ENCODE measurements around the gene KCNH8.

The KCNH8 gene

DNA sequence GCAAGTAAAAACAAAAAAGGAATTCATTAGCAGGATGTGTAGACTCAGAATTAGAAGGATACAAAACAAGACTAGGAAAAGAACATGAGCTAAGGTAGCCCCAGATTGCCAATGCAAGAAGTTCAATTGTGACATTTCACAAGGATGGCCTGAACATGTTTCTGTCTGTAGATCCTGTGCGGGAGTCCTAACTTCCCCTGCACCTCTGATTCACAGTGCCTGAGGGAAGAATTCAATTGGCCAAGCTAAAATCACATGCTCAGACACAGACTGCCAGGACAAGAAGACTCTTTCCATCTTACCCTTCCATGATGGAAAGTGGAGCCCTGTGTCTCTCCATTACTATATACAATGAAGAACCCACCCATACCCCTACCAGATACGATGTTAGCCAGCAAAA, 251.5 kb downstream of the KCNH8 start:
- CTCF ChIA-PET: no interaction called here

GRCh38 chr3:19420159-19420558, 271.8 kb downstream of the KCNH8 start:
- Mint-ChIP-seq H3K4me3 (no peak overlapping the region), H3K27ac (no peak overlapping the region), H3K36me3 (no peaks in the 10 kb centered on the region), H3K9me3 (no peaks in the 10 kb centered on the region), H3K27me3 (no peaks in the 10 kb centered on the region), H3K4me1 (no peaks in the 10 kb centered on the region)
- DNase-seq: no peak
- CTCF ChIA-PET: no interaction called here

More for the DNA sequence above, 251.5 kb downstream of the KCNH8 start:
- DNase-seq: no peak
- H3K9me3 Mint-ChIP-seq: no peaks in the 10 kb centered on the region
- H3K27ac Mint-ChIP-seq: no peak overlapping the region
- H3K36me3 Mint-ChIP-seq: no peaks in the 10 kb centered on the region
- H3K27me3 Mint-ChIP-seq: no peaks in the 10 kb centered on the region
- H3K4me1 Mint-ChIP-seq: no peaks in the 10 kb centered on the region
- H3K4me3 Mint-ChIP-seq: no peak overlapping the region

GRCh38 chr3:19425825-19426224, 277.5 kb downstream of the KCNH8 start:
- Mint-ChIP-seq H3K27ac (no peak overlapping the region), H3K4me3 (no peak overlapping the region), H3K27me3 (no peaks in the 10 kb centered on the region), H3K9me3 (no peaks in the 10 kb centered on the region), H3K36me3 (no peaks in the 10 kb centered on the region), H3K4me1 (no peaks in the 10 kb centered on the region)
- DNase-seq: no peak
- CTCF ChIA-PET: no interaction called here

DNA sequence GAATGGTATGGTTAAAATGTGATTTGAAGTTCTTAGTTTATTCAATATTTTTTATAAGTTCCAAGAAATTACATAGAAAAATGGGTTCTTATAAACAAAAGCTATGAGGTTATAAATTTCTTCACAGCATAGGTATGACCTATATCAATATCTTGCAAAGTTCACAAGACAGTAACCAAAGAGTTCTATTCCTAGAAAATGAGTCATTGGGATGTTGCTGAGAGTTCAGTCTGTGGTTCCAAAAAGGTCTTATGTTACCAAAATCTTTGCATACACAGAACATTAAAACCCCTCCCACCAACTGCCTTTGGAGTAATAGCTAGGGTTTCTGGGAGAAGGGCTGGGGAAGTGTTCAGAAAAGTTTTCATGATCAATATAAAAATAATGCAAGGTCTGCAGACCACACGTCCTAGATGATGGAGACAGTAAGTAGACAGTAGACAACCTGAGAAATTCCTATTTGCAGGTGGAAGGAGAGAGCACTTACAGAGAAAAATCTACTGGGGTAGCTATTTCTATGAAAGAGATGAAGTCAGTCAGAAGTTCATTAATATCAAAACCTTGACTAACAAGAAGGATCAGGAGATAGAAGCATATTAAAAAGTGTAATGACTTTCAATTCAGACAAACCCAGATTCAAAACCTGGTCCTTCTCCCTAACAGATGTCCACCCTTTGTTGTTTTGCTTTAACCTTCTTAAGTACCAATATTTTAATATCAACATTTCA, 279.3 kb downstream of the KCNH8 start:
- H3K36me3 Mint-ChIP-seq: no peaks in the 10 kb centered on the region
- no peak overlapping the region for H3K27ac Mint-ChIP-seq
- H3K9me3 Mint-ChIP-seq: no peaks in the 10 kb centered on the region
- no peaks in the 10 kb centered on the region for H3K27me3 Mint-ChIP-seq
- H3K4me3 Mint-ChIP-seq: no peak overlapping the region
- H3K4me1 Mint-ChIP-seq: no peaks in the 10 kb centered on the region
- no peak for DNase-seq
- CTCF ChIA-PET: no interaction called here

DNA sequence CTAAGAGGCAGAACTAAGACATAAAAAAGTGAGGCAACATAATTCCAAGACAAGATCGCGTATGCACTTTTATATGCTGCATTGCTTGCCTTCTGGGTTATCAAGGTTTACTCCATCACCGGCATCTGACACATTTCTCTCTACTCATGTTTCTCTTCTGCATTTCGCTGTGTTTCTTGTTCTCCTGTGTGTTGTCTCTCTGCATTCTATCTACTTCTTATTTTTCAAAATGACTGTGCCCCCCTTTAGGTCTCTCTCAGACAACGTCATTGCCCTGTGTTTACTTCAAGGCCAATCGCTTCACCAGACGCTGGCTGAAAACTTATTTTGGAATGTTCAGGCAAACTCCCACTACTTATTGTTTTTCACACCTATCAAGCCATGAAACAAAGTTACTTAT, 280.4 kb downstream of the KCNH8 start:
- H3K9me3 Mint-ChIP-seq: no peaks in the 10 kb centered on the region
- DNase-seq: no peak
- H3K36me3 Mint-ChIP-seq: no peaks in the 10 kb centered on the region
- no peaks in the 10 kb centered on the region for H3K27me3 Mint-ChIP-seq
- H3K4me1 Mint-ChIP-seq: no peaks in the 10 kb centered on the region
- no peak overlapping the region for H3K4me3 Mint-ChIP-seq
- no peak overlapping the region for H3K27ac Mint-ChIP-seq
- CTCF ChIA-PET: no interaction called here

- CTCF ChIA-PET: no interaction called here
- no peak overlapping the region for H3K27ac Mint-ChIP-seq
- H3K27me3 Mint-ChIP-seq: no peaks in the 10 kb centered on the region
- H3K4me3 Mint-ChIP-seq: no peak overlapping the region
- no peaks in the 10 kb centered on the region for H3K9me3 Mint-ChIP-seq
- no peaks in the 10 kb centered on the region for H3K4me1 Mint-ChIP-seq
- DNase-seq: no peak
- H3K36me3 Mint-ChIP-seq: no peaks in the 10 kb centered on the region
Observed at GRCh38 chr3:19432669-19433068, 284.4 kb downstream of the KCNH8 start.

DNA sequence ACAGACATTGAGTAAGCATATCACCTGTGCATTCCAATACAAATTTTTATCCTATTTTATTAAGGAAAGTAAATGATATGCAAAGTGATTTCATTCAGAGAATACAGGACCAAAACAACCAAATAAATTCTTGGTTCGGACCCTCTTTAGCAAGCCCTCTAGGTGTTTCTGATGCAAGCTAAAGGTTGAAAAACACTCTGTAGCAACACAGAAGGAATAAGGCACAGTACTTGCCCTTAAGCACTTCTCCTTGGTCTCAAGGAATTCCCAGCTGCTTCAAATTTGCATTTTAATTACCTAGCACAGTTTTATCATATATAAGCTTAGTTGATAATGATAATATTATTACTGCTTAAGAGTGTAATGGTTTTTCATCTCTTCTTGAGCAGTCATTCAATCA, 288.4 kb downstream of the KCNH8 start:
- DNase-seq: no peak
- Mint-ChIP-seq H3K4me3 (no peak overlapping the region), H3K36me3 (no peaks in the 10 kb centered on the region), H3K9me3 (no peaks in the 10 kb centered on the region), H3K27me3 (no peaks in the 10 kb centered on the region), H3K4me1 (no peaks in the 10 kb centered on the region), H3K27ac (no peak overlapping the region)
- CTCF ChIA-PET: no interaction called here

GRCh38 chr3:19439944-19440343, 291.6 kb downstream of the KCNH8 start:
- no peak for DNase-seq
- CTCF ChIA-PET: no interaction called here
- no peaks in the 10 kb centered on the region for H3K27me3 Mint-ChIP-seq
- no peak overlapping the region for H3K27ac Mint-ChIP-seq
- no peaks in the 10 kb centered on the region for H3K36me3 Mint-ChIP-seq
- H3K4me1 Mint-ChIP-seq: no peaks in the 10 kb centered on the region
- no peaks in the 10 kb centered on the region for H3K9me3 Mint-ChIP-seq
- no peak overlapping the region for H3K4me3 Mint-ChIP-seq

- DNase-seq: no peak
- Mint-ChIP-seq H3K9me3 (no peaks in the 10 kb centered on the region), H3K4me3 (no peak overlapping the region), H3K27ac (no peak overlapping the region), H3K27me3 (no peaks in the 10 kb centered on the region), H3K4me1 (peaks cover 3% of the 10 kb centered on the region), H3K36me3 (no peaks in the 10 kb centered on the region)
- CTCF ChIA-PET: no interaction called here
Observed at GRCh38 chr3:19446138-19446537, 297.8 kb downstream of the KCNH8 start.

DNA sequence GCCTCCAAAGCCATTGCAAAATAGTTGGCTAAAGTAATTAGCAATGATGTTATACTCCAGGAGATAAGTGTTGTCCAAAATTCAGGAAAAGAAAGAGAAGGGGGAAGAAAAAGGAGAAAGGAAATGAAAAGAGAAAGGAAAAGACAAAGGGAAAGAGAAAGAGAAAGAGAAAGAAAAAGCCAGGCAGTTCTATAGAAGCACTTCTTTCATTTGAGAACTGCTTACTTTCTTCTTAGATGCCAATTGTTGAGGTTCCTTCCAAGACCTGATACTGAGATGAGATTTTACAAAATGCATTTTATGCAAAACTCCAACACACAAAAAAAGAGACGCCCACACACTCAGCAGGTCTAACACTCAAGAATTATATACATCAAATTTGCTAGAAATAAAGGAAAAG, 298.4 kb downstream of the KCNH8 start:
- no peak for DNase-seq
- Mint-ChIP-seq H3K9me3 (no peaks in the 10 kb centered on the region), H3K36me3 (no peaks in the 10 kb centered on the region), H3K4me1 (peaks cover 3% of the 10 kb centered on the region), H3K4me3 (no peak overlapping the region), H3K27ac (no peak overlapping the region), H3K27me3 (no peaks in the 10 kb centered on the region)
- CTCF ChIA-PET: no interaction called here

DNA sequence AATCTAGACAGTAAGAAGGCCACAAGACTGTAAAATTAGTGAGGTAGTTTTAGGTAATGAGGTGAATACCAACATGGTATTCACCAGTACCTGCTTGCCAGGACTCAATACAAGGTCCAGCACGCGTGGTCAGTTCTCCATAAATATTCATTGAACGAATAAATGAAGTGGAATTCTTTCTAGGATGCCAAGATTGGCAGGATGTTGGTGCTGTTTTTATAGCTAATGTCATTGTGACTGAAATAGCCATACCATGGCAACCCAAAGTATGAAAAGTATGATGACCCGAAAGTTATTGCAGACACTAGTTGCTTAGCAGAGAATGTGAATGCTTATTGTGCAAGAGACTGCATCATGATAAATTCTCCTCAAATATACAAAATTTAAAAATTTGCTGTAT, 307.2 kb downstream of the KCNH8 start:
- Mint-ChIP-seq H3K27me3 (no peaks in the 10 kb centered on the region), H3K4me3 (no peak overlapping the region), H3K9me3 (no peaks in the 10 kb centered on the region), H3K27ac (no peak overlapping the region), H3K36me3 (no peaks in the 10 kb centered on the region), H3K4me1 (no peaks in the 10 kb centered on the region)
- CTCF ChIA-PET: no interaction called here
- DNase-seq: no peak

DNA sequence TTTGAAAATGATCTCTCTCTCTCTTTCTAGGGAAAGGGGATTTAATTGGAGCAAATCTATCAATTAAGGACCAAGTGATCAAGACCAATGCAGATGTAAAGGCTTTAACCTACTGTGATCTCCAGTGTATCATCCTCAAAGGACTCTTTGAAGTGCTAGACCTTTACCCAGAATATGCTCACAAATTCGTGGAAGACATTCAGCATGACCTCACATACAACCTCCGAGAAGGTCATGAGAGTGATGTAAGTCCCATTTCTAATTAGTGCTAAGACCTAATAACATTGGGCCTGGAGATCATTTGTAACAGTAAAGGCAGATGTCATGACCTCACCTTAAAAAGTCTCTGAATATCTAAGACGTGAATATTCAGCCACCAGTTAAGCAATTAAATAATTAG, 308.4 kb downstream of the KCNH8 start:
- Mint-ChIP-seq H3K4me1 (no peaks in the 10 kb centered on the region), H3K4me3 (no peak overlapping the region), H3K9me3 (no peaks in the 10 kb centered on the region), H3K27me3 (no peaks in the 10 kb centered on the region), H3K27ac (no peak overlapping the region), H3K36me3 (no peaks in the 10 kb centered on the region)
- no peak for DNase-seq
- CTCF ChIA-PET: no interaction called here

- Mint-ChIP-seq H3K4me1 (no peaks in the 10 kb centered on the region), H3K4me3 (no peak overlapping the region), H3K27ac (no peak overlapping the region), H3K9me3 (no peaks in the 10 kb centered on the region), H3K27me3 (no peaks in the 10 kb centered on the region), H3K36me3 (no peaks in the 10 kb centered on the region)
- DNase-seq: no peak
- CTCF ChIA-PET: no interaction called here
Observed at GRCh38 chr3:19457449-19457848, 309.1 kb downstream of the KCNH8 start.

DNA sequence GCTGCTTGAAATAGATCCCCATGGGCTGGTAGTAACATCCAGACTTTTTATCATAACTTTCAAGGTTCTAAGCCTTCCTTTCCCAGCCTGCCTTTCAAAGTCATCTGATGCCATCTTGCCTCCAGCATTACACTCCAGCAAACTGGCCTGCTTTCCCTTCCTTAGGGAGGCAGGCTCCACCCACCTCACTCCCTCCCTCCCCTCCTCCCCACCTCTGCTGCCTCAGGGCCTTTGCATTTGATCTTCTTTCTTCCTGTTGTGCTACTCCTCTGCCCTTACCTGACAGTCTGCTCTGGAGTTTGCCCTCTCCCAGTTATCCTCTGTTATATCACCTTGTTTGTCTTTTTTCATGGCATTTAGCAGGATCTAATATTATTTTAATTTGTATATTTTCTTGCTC, 319.5 kb downstream of the KCNH8 start:
- H3K27me3 Mint-ChIP-seq: no peaks in the 10 kb centered on the region
- no peak for DNase-seq
- CTCF ChIA-PET: no interaction called here
- no peaks in the 10 kb centered on the region for H3K9me3 Mint-ChIP-seq
- H3K4me3 Mint-ChIP-seq: no peak overlapping the region
- no peaks in the 10 kb centered on the region for H3K4me1 Mint-ChIP-seq
- no peak overlapping the region for H3K27ac Mint-ChIP-seq
- H3K36me3 Mint-ChIP-seq: no peaks in the 10 kb centered on the region

DNA sequence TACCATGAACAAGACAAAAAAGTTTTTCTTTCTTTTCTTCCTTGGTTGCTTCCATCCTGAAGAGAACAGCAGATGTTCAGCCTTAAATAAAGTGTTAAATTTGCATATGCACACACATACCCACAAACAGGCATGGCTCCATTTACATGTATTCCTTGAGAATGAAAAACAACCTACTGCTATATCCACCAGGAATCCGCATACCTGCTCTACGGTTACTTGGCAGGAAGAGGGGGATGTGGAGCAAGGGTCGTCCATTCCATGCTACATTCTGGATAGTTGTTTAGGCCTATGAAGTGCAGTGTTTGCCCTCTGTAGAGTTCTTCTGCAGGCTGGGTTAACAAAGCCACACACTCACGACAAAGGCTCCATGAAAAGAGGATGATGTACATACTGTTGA, 322.8 kb downstream of the KCNH8 start:
- H3K27me3 Mint-ChIP-seq: no peaks in the 10 kb centered on the region
- CTCF ChIA-PET: no interaction called here
- no peaks in the 10 kb centered on the region for H3K36me3 Mint-ChIP-seq
- no peak for DNase-seq
- no peak overlapping the region for H3K4me3 Mint-ChIP-seq
- H3K27ac Mint-ChIP-seq: no peak overlapping the region
- H3K9me3 Mint-ChIP-seq: no peaks in the 10 kb centered on the region
- no peaks in the 10 kb centered on the region for H3K4me1 Mint-ChIP-seq

DNA sequence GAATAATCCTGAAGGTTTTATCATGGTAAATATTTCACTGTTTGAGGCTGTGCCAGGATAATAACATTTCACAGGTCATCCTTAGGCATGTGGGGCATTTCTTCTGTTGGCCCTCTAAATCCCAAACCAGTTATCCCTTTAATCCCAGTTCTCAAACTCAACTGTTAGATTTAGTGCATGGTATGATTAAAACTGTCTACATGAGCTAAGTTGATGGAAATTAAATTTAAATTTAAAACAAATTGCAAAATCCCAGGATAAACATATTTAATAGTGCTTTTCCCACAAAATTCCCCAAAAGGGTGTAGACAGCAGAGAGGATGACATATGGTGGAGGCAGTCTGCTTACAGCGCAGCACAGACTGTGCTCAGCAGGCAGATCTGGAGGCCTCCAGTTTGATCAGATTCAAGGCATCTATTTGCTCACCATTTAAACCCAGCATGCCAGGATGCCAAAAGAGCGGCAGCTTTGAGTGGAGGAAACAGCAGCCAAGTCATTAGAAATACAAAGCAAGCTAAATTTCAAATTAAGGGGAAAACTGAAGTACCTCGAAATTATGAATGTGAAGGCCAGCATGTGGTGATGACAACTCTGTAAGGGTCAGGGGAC, 325.8 kb downstream of the KCNH8 start:
- Mint-ChIP-seq H3K27ac (no peak overlapping the region), H3K36me3 (no peaks in the 10 kb centered on the region), H3K9me3 (no peaks in the 10 kb centered on the region), H3K4me3 (no peak overlapping the region), H3K27me3 (no peaks in the 10 kb centered on the region), H3K4me1 (no peaks in the 10 kb centered on the region)
- no peak for DNase-seq
- CTCF ChIA-PET: no interaction called here

Measured in activated naive CD4-positive, alpha-beta T cell treated with anti-CD3 and anti-CD28 coated beads, Interleukin-2, amount 10 ng/mL, durations not matched to agents 7 days and 5 days (primary cell).